Loucy (cell line): ENCODE measurements around the gene TEX19.

Experiments
- H2AFZ ChIP-seq: fragments of 200-600 bp; sonication (generic); 2 replicates; pipeline ENCODE4 v1.6.0; 2016; ENCODE audit warnings: antibody characterized with exemption, mild to moderate bottlenecking, low read length, moderate library complexity
- H3F3A ChIP-seq: fragments of 200-600 bp; 2 replicates; pipeline ENCODE4 v1.6.0; 2016; ENCODE audit warnings: antibody characterized with exemption, low read depth, mild to moderate bottlenecking
- H3K27me3 ChIP-seq: fragments of 200-600 bp; sonication (generic); 2 replicates; pipeline ENCODE4 v1.6.1; 2014; ENCODE audit warnings: low read length, mild to moderate bottlenecking; ENCODE audit not compliant: insufficient read depth, poor library complexity, severe bottlenecking
- H3K36me3 ChIP-seq: fragments of 200-600 bp; sonication (generic); 2 replicates; pipeline ENCODE4 v1.6.1; 2016; ENCODE audit warnings: low read length; ENCODE audit not compliant: insufficient read depth
- H3K4me1 ChIP-seq: fragments of 200-600 bp; sonication (generic); 2 replicates; pipeline ENCODE4 v1.5.1; 2014; ENCODE audit warnings: low read length, mild to moderate bottlenecking; ENCODE audit not compliant: insufficient read depth, poor library complexity, severe bottlenecking
- H3K4me2 ChIP-seq: fragments of 200-600 bp; sonication (generic); 2 replicates; pipeline ENCODE4 v1.6.0; 2014; ENCODE audit warnings: antibody characterized with exemption, low read length, low read depth, mild to moderate bottlenecking; ENCODE audit not compliant: poor library complexity, severe bottlenecking
- H3K4me3 ChIP-seq: fragments of 200-600 bp; sonication (generic); 2 replicates; pipeline ENCODE4 v1.5.1; 2014; ENCODE audit warnings: low read length, mild to moderate bottlenecking, mixed read lengths; ENCODE audit not compliant: poor library complexity, severe bottlenecking
- H3K79me2 ChIP-seq: fragments of 200-600 bp; sonication (generic); 2 replicates; pipeline ENCODE4 v1.6.1; 2014; ENCODE audit warnings: low read length; ENCODE audit not compliant: insufficient read depth
- H3K9ac ChIP-seq: fragments of 200-600 bp; sonication (generic); 2 replicates; pipeline ENCODE4 v1.6.0; 2014; ENCODE audit warnings: mild to moderate bottlenecking, low read depth, low read length, moderate library complexity; ENCODE audit not compliant: poor library complexity, severe bottlenecking
- H3K9me2 ChIP-seq: fragments of 200-600 bp; sonication (generic); replicated peaks from 2 replicates; pipeline ENCODE4 v1.6.1; 2016; ENCODE audit warnings: low read depth, low read length, mixed read lengths
- H3K9me3 ChIP-seq: fragments of 200-600 bp; sonication (generic); 2 replicates; pipeline ENCODE4 v1.6.1; 2014; ENCODE audit warnings: mild to moderate bottlenecking, antibody characterized with exemption, low read length, low read depth; ENCODE audit not compliant: insufficient read depth
- H4K20me1 ChIP-seq: fragments of 200-600 bp; sonication (generic); 2 replicates; pipeline ENCODE4 v1.6.0; 2014; ENCODE audit warnings: antibody characterized with exemption, low read length, mild to moderate bottlenecking; ENCODE audit not compliant: insufficient read depth, poor library complexity, severe bottlenecking
- EZH2phosphoT487 ChIP-seq: fragments of 200-600 bp; IDR thresholded peaks from 2 replicates; pipeline ENCODE4 v1.6.1; 2018; ENCODE audit warnings: antibody characterized with exemption, mild to moderate bottlenecking, moderate library complexity, borderline replicate concordance
- TF ChIP-seq, protein P1 (sequence below): fragments of 200-600 bp; sonication (generic); conservative IDR thresholded peaks from 2 replicates; pipeline ENCODE4 v1.5.1; 2014; ENCODE audit warnings: mild to moderate bottlenecking, antibody characterized with exemption, low read length

The TEX19 gene

DNA sequence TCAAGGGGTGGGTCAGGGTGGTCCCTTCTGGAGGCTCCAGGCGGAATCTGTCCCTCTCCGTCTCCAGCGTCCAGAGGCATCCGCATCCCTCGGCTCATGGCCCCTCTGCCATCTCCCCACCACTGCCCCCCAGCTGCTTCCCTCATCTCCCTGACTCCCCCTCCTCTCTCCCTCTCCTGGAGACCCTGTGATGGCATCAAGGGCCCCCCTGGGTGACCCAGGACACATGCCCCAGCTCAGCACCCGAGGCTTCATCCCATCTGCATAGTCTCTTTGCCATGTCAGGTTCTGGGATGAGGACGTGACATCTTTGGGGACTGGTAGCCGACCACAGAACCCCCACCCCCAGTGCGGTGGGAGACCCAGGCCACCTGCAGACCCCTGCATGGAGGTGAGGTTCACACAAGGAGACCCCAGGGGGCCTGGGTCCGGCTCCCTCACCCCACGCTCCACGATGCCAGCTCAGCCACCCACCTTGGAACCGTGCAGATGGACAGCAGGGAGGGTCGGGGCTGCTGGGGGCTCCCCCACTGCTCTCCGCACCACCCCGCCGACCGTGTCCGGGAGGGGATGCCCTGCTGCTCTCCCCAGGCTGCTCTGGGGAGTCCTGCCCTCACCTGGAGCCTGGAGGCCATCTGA is 29.2 kb upstream of the TEX19 start:
- H4K20me1 ChIP-seq, result no peaks in the 10 kb centered on the region
- TF ChIP-seq, protein P1, sequence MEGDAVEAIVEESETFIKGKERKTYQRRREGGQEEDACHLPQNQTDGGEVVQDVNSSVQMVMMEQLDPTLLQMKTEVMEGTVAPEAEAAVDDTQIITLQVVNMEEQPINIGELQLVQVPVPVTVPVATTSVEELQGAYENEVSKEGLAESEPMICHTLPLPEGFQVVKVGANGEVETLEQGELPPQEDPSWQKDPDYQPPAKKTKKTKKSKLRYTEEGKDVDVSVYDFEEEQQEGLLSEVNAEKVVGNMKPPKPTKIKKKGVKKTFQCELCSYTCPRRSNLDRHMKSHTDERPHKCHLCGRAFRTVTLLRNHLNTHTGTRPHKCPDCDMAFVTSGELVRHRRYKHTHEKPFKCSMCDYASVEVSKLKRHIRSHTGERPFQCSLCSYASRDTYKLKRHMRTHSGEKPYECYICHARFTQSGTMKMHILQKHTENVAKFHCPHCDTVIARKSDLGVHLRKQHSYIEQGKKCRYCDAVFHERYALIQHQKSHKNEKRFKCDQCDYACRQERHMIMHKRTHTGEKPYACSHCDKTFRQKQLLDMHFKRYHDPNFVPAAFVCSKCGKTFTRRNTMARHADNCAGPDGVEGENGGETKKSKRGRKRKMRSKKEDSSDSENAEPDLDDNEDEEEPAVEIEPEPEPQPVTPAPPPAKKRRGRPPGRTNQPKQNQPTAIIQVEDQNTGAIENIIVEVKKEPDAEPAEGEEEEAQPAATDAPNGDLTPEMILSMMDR, result no peak
- TF ChIP-seq EZH2phosphoT487, result no peak
- H3K9me3 ChIP-seq, result no peaks in the 10 kb centered on the region
- no peaks in the 10 kb centered on the region for H3K9me2 ChIP-seq
- H3K36me3 ChIP-seq, result no peaks in the 10 kb centered on the region
- no peak overlapping the region for H3K9ac ChIP-seq
- H3K4me2 ChIP-seq, result no peak overlapping the region
- H3F3A ChIP-seq, result no peaks in the 10 kb centered on the region
- no peak overlapping the region for H3K4me3 ChIP-seq
- no peaks in the 10 kb centered on the region for H3K79me2 ChIP-seq
- no peaks in the 10 kb centered on the region for H3K27me3 ChIP-seq
- H3K4me1 ChIP-seq, result peaks cover 21% of the 10 kb centered on the region
- no peak overlapping the region for H2AFZ ChIP-seq

DNA sequence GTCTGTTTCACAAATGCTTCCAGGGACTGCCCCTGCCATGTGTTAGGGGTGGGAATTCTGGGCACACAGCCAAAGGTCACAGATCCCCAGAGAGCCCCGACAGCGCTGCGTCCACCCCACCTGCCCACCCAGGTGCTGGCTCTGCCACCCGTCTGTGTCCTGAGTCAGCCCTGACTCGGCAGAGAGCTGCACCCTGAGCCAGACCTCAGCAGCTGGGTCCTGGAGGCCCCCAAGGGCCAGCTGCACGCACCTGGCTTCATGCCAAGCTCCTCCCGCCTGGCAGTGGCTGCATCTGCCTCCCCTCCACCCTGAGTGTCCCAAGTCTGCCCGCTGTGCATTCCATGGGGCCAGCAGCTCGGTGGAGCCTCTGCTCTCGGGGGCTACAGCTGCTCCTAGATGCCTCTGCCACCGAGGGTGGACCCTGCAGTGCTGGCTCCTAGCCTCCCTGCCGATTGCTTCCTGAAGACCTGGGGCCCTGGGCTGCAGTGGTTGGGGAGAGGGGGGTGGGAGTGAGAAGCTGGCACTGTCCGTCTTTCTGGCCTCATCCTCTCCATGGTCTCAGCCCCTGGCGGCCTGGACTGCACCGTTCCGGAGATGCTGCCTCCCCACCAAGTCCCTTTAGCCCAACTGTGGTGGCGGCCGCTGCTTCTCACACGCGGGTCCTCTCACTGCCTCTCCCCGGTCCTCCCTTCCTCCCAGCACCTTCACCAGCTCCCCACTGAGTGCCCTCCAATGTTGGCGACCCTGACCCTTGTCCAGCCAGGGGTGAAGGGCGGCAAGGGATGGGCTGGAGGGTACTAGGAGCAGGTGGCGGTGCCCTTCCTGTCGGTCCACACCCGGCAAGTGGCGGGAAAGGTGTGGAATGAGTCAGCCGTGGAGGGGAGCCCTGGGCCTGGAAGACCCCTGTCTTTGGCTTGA is 28.5 kb upstream of the TEX19 start:
- H3K9ac ChIP-seq, result no peak overlapping the region
- H3K4me1 ChIP-seq, result peaks cover 28% of the 10 kb centered on the region
- no peak overlapping the region for H3K4me3 ChIP-seq
- H3K9me2 ChIP-seq, result no peaks in the 10 kb centered on the region
- no peaks in the 10 kb centered on the region for H3K79me2 ChIP-seq
- no peaks in the 10 kb centered on the region for H3K9me3 ChIP-seq
- H3K36me3 ChIP-seq, result no peaks in the 10 kb centered on the region
- H3K4me2 ChIP-seq, result no peak overlapping the region
- no peaks in the 10 kb centered on the region for H3K27me3 ChIP-seq
- H2AFZ ChIP-seq, result no peak overlapping the region
- H4K20me1 ChIP-seq, result no peaks in the 10 kb centered on the region
- no peaks in the 10 kb centered on the region for H3F3A ChIP-seq
- TF ChIP-seq, protein P1, result no peak
- TF ChIP-seq EZH2phosphoT487, result no peak

DNA sequence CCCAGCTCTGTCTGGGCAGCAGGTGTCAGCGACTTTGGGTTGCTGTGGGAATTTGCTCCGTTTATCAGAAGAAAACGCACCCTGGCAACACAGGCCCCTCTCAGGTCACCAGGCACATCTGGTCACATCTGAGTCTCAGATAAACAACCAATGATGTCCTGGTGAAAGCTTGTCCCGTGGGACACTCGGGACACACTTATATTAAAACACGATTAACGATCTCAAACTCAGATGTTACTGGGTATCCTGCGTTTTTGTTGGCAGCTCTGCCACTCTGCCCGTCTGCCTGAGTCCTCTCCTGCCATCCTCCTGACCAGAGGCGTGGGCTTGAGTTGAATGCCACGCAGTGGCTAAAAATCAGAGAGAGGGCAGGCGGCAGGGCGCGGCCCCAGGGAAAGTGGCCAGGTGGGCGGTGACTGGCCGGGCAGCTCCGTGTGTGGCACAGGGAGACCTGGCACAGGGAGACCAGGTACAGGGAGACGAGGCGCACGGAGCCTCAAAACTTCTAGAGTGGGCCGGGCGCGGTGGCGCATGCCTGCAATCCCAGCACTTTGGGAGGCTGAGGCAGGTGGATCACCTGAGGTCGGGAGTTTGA is 27.6 kb upstream of the TEX19 start:
- TF ChIP-seq, protein P1, result no peak
- TF ChIP-seq EZH2phosphoT487, result no peak
- Histone ChIP-seq H3K4me1 (peaks cover 31% of the 10 kb centered on the region), H3K79me2 (no peaks in the 10 kb centered on the region), H3K27me3 (no peaks in the 10 kb centered on the region), H3K4me3 (no peak overlapping the region), H3K9me2 (no peaks in the 10 kb centered on the region), H3K9ac (no peak overlapping the region), H3K4me2 (no peak overlapping the region), H3F3A (no peaks in the 10 kb centered on the region; the same call in 1 of the 2 replicates), H4K20me1 (no peaks in the 10 kb centered on the region), H3K9me3 (no peaks in the 10 kb centered on the region), H3K36me3 (no peaks in the 10 kb centered on the region), H2AFZ (no peak overlapping the region)
